Panc1 (cell line): ENCODE results near the gene TAS2R43. TPM values are rescaled to one million over a fixed set of nuclear protein-coding genes. Genes with fewer than 3 reads are reported as not detected.
"Not testable (repeated sequence)": the region's sequence is repeated elsewhere in the genome, so short reads cannot be mapped to it uniquely, and the experiment has no call there.

Experiments
- ATAC-seq: fragments of 200-7000 bp; cut with Tn5 transposase; 2 replicates; pipeline ENCODE4 v1.9.1; 2020; ENCODE audit warnings: mild to moderate bottlenecking, moderate library complexity
- BruUV-seq: library from RNA; stranded (reverse); fragments of 400-500 nt; replicated peaks from 2 replicates; lab custom pipeline; 2021; lab: Mats Ljungman, UMichigan
- CTCF ChIA-PET: fragments of 300-600 bp; sonication (Branson Sonifier 250); formaldehyde crosslinking; loops from one replicate; lab custom pipeline; 2022; ENCODE audit warnings: antibody characterized with exemption; lab: Charles Lee
- POLR2A ChIA-PET: fragments of 300-600 bp; sonication (Branson Sonifier 250); formaldehyde crosslinking; loops from one replicate; lab custom pipeline; 2022; ENCODE audit warnings: antibody characterized with exemption; lab: Charles Lee
- DNase-seq: peaks from one replicate; pipeline ENCODE4 v3.0.0-alpha.2; 2010; ENCODE audit warnings: low read depth, low spot score
- H3K27ac ChIP-seq: 2 replicates; pipeline ENCODE4 v1.5.1; 2011; ENCODE audit warnings: mild to moderate bottlenecking, low read length, inconsistent platforms
- H3K27me3 ChIP-seq: fragments of 200-500 bp; sonication (Bioruptor generic); 2 replicates; pipeline ENCODE4 v1.6.0; 2014; ENCODE audit warnings: low read length, inconsistent platforms; ENCODE audit not compliant: control insufficient read depth, insufficient read depth
- H3K36me3 ChIP-seq: fragments of 200-500 bp; sonication (Bioruptor generic); 2 replicates; pipeline ENCODE4 v1.5.1; 2014; ENCODE audit warnings: inconsistent platforms, mild to moderate bottlenecking, low read length, moderate library complexity; ENCODE audit not compliant: control insufficient read depth, insufficient read depth
- H3K4me1 ChIP-seq: 2 replicates; pipeline ENCODE4 v1.5.1; 2011; ENCODE audit warnings: inconsistent platforms, mild to moderate bottlenecking, low read length, moderate library complexity; ENCODE audit not compliant: control insufficient read depth, insufficient read depth
- H3K4me3 ChIP-seq, 2 experiments: 2 replicates each; pipeline ENCODE4 v1.5.1; 2011 to 2012; ENCODE audit warnings: low read depth in 2 of 2, low read length in 2 of 2, mild to moderate bottlenecking in 2 of 2, inconsistent platforms in 1 of 2, moderate library complexity in 1 of 2
- H3K9me3 ChIP-seq: fragments of 200-500 bp; sonication (Bioruptor generic); 2 replicates; pipeline ENCODE4 v1.5.1; 2014; ENCODE audit warnings: low read depth, mild to moderate bottlenecking, inconsistent platforms, low read length, moderate library complexity; ENCODE audit not compliant: control insufficient read depth, insufficient read depth
- POLR2AphosphoS5 ChIP-seq: IDR thresholded peaks from 2 replicates; pipeline ENCODE4 v1.6.1; 2012; ENCODE audit warnings: mild to moderate bottlenecking, low read depth, low read length, moderate library complexity
- SIN3A ChIP-seq: IDR thresholded peaks from 2 replicates; pipeline ENCODE4 v1.6.1; 2012; ENCODE audit warnings: low read depth, mild to moderate bottlenecking, low read length, moderate library complexity, borderline replicate concordance; ENCODE audit not compliant: insufficient read depth
- TCF7L2 ChIP-seq: IDR thresholded peaks from 2 replicates; pipeline ENCODE4 v1.6.1; 2011; ENCODE audit warnings: mild to moderate bottlenecking, low read depth, low read length, inconsistent platforms
- in situ Hi-C: cut with HindIII; loops from 2 replicates; pipeline ENCODE4 v1.10.0; 2016; ENCODE audit warnings: low sequenced_read_pairs, low pct_unique_long_range_greater_than_20kb
- intact Hi-C: fragments of 100-400 bp; cut with micrococcal nuclease; formaldehyde crosslinking; loops from one replicate; pipeline ENCODE4 v1.10.0; 2022; ENCODE audit not compliant: unreplicated experiment
- total RNA-seq: library from RNA; stranded (reverse); gene quantifications from one replicate; pipeline ENCODE4 v1.2.1, GENCODE V29; 2021; ENCODE audit not compliant: unreplicated experiment
- TF ChIP-seq, protein P1 (sequence below): fragments of 450-650 bp; IDR thresholded peaks from 2 replicates; pipeline ENCODE4 v1.5.1; 2017; ENCODE audit warnings: mild to moderate bottlenecking
- TF ChIP-seq, protein P2 (sequence below), 2 experiments: IDR thresholded peaks; 2 replicates each; pipeline ENCODE4 v1.6.1; 2011 to 2012; ENCODE audit warnings: low read depth in 2 of 2, control low read depth in 1 of 2, low read length in 1 of 2, mild to moderate bottlenecking in 1 of 2, moderate library complexity in 1 of 2; ENCODE audit not compliant: insufficient read depth in 1 of 2

TAS2R43 gene
- total RNA-seq, 1 experiment from 2014 or later = 0.36 TPM

GRCh38 chr12:11130382-11130781 is 38.3 kb upstream of the TAS2R43 start:
- intact Hi-C loops = no loop called here
- ChIA-PET POLR2A (no interaction called here), CTCF (no interaction called here)
- Histone ChIP-seq H3K27me3 (no peaks in the 10 kb centered on the region), H3K9me3 (no peaks in the 10 kb centered on the region; the same call in 1 of the 2 replicates), H3K4me3 (no peak overlapping the region), H3K36me3 (no peaks in the 10 kb centered on the region), H3K4me1 (no peaks in the 10 kb centered on the region), H3K27ac (no peak overlapping the region)
- TF ChIP-seq POLR2AphosphoS5 (no peak), TCF7L2 (no peak), SIN3A (no peak)
- TF ChIP-seq, protein P1, sequence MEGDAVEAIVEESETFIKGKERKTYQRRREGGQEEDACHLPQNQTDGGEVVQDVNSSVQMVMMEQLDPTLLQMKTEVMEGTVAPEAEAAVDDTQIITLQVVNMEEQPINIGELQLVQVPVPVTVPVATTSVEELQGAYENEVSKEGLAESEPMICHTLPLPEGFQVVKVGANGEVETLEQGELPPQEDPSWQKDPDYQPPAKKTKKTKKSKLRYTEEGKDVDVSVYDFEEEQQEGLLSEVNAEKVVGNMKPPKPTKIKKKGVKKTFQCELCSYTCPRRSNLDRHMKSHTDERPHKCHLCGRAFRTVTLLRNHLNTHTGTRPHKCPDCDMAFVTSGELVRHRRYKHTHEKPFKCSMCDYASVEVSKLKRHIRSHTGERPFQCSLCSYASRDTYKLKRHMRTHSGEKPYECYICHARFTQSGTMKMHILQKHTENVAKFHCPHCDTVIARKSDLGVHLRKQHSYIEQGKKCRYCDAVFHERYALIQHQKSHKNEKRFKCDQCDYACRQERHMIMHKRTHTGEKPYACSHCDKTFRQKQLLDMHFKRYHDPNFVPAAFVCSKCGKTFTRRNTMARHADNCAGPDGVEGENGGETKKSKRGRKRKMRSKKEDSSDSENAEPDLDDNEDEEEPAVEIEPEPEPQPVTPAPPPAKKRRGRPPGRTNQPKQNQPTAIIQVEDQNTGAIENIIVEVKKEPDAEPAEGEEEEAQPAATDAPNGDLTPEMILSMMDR = no peak
- TF ChIP-seq, protein P2, sequence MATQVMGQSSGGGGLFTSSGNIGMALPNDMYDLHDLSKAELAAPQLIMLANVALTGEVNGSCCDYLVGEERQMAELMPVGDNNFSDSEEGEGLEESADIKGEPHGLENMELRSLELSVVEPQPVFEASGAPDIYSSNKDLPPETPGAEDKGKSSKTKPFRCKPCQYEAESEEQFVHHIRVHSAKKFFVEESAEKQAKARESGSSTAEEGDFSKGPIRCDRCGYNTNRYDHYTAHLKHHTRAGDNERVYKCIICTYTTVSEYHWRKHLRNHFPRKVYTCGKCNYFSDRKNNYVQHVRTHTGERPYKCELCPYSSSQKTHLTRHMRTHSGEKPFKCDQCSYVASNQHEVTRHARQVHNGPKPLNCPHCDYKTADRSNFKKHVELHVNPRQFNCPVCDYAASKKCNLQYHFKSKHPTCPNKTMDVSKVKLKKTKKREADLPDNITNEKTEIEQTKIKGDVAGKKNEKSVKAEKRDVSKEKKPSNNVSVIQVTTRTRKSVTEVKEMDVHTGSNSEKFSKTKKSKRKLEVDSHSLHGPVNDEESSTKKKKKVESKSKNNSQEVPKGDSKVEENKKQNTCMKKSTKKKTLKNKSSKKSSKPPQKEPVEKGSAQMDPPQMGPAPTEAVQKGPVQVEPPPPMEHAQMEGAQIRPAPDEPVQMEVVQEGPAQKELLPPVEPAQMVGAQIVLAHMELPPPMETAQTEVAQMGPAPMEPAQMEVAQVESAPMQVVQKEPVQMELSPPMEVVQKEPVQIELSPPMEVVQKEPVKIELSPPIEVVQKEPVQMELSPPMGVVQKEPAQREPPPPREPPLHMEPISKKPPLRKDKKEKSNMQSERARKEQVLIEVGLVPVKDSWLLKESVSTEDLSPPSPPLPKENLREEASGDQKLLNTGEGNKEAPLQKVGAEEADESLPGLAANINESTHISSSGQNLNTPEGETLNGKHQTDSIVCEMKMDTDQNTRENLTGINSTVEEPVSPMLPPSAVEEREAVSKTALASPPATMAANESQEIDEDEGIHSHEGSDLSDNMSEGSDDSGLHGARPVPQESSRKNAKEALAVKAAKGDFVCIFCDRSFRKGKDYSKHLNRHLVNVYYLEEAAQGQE (IDR thresholded peaks at IDR 0.05; ENCODE audit: insufficient read depth in 1 of 2, low read depth in 2 of 2, low read length in 1 of 2) = no peak
- no peak for ATAC-seq
- BruUV-seq = no TSS peak
- no peak for DNase-seq
- in situ Hi-C loops = no loop called here

DNA sequence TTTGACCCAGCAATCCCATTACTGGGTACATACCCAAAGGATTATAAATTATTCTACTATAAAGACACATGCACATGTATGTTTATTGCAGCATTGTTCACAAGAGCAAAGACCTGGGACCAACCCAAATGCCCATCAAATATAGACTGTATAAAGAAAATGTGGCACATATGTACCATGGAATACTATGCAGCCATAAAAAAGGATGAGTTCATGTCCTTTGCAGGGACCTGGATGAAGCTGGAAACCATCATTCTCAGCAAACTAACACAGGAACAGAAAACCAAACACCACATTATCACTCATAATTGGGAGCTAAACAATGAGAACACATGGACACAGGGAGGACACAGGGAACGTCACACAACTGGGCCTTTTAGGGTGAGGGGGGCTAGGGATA is 22.0 kb upstream of the TAS2R43 start:
- H3K27me3 ChIP-seq, CTCF ChIA-PET, H3K9me3 ChIP-seq, intact Hi-C loops, H3K27ac ChIP-seq, H3K4me3 ChIP-seq, BruUV-seq, DNase-seq, H3K4me1 ChIP-seq, in situ Hi-C loops, H3K36me3 ChIP-seq, POLR2A ChIA-PET, ATAC-seq: not testable (repeated sequence)

GRCh38 chr12:11111213-11111612 is 19.1 kb upstream of the TAS2R43 start:
- H3K36me3 ChIP-seq, CTCF ChIA-PET, in situ Hi-C loops, DNase-seq, BruUV-seq, H3K27me3 ChIP-seq, ATAC-seq, H3K9me3 ChIP-seq, H3K27ac ChIP-seq, intact Hi-C loops, H3K4me3 ChIP-seq, H3K4me1 ChIP-seq, POLR2A ChIA-PET: not testable (repeated sequence)
